Omental fat pad (tissue), 4 donors: ENCODE results near the gene CTDNEP1. TPM values are rescaled to one million over a fixed set of nuclear protein-coding genes. Genes with fewer than 3 reads are reported as not detected.

ENCODE experiments used
- ATAC-seq: fragments of 150-250 bp; one replicate; pipeline ENCODE4 v1.9.1; 2016; ENCODE audit warnings: mild to moderate bottlenecking, moderate library complexity; ENCODE audit not compliant: low FRiP score
- DNase-seq: peaks from one replicate; pipeline ENCODE4 v3.0.0-alpha.2; 2019; ENCODE audit warnings: low spot score
- CTCF ChIP-seq, 3 donors: fragments of 450-650 bp; IDR thresholded peaks; one replicate each; pipeline ENCODE4 v1.5.1; 2016 to 2017; ENCODE audit warnings: antibody characterized with exemption in 3 of 3, mild to moderate bottlenecking in 3 of 3, moderate library complexity in 2 of 3
- total RNA-seq, 4 donors: library from RNA; depleted of rRNA; stranded (reverse); fragments of >200 nt; gene quantifications; one replicate each; pipeline ENCODE4 v1.1.0, GENCODE V29; 2016

Gene CTDNEP1
- total RNA-seq, 4 donors from 2014 or later: 47.9 to 66.2 (median 61.8) TPM

- no peak for TF ChIP-seq CTCF (IDR thresholded peaks at IDR 0.05)
- DNase-seq (no peak), ATAC-seq (peak; percentile 32)
Observed at GRCh38 chr17:7220593-7221277, 30.8 kb downstream of the CTDNEP1 start.

- TF ChIP-seq CTCF (IDR thresholded peaks at IDR 0.05): no peak
- ATAC-seq (peak; percentile 84), DNase-seq (peak; percentile 90)
Observed at GRCh38 chr17:7219812-7220592, 31.5 kb downstream of the CTDNEP1 start, which contains the start of the genes ACADVL and DLG4. Gene ACADVL (plus strand): TSS chr17:7219938. CDS start chr17:7219985, 47 bp downstream. Gene DLG4 (minus strand): TSS chr17:7219836.

- DNase-seq (no peak), ATAC-seq (no peak)
- TF ChIP-seq CTCF (IDR thresholded peaks at IDR 0.05): no peak
Observed at GRCh38 chr17:7219229-7219811, 32.2 kb downstream of the CTDNEP1 start.

- DNase-seq (no peak), ATAC-seq (no peak)
- TF ChIP-seq CTCF (IDR thresholded peaks at IDR 0.05): no peak
Observed at GRCh38 chr17:7218758-7219157, 32.8 kb downstream of the CTDNEP1 start.

GRCh38 chr17:7218166-7218565 lies 33.4 kb downstream of the CTDNEP1 start:
- DNase-seq: no peak
- TF ChIP-seq CTCF (IDR thresholded peaks at IDR 0.05): no peak
- ATAC-seq: no peak

GRCh38 chr17:7217113-7217987 lies 34.2 kb downstream of the CTDNEP1 start:
- TF ChIP-seq CTCF (IDR thresholded peaks at IDR 0.05): no peak
- DNase-seq (no peak), ATAC-seq (no peak)
